Measurements from ENCODE around the gene LRRC72. TPM values are rescaled to one million over a fixed set of nuclear protein-coding genes. Genes with fewer than 3 reads are reported as not detected.

Gene LRRC72
- not detected in 2 replicates for total RNA-seq

GRCh38 chr7:16526742-16527540, at the start of gene LRRC72:
TSS of gene LRRC72 (plus strand) at chr7:16526825. CDS start at chr7:16526953, 128 bp downstream.

Other genes with a start within 250 kb of the LRRC72 start
- gene CRPPA, start 105.3 kb upstream of the LRRC72 start, total RNA-seq: 1.3 and 2.6 TPM in 2 replicates
- not detected in 2 replicates for gene SOSTDC1, start 61.1 kb upstream of the LRRC72 start, total RNA-seq
- gene ANKMY2, start 118.9 kb downstream of the LRRC72 start, total RNA-seq: 10.8 and 12.8 TPM in 2 replicates
- gene BZW2, start 119.4 kb downstream of the LRRC72 start, total RNA-seq: 130 and 166 TPM in 2 replicates
- gene TSPAN13, start 226.9 kb downstream of the LRRC72 start, total RNA-seq: 29.7 and 37.9 TPM in 2 replicates